ENCODE measurements around the gene TCFL5.

- TF ChIP-seq CTCF (IDR thresholded peaks at IDR 0.05) (no peak), POLR2A (IDR thresholded peaks at IDR 0.05) (no peak)
These were observed 49.3 kb downstream of the TCFL5 start for GRCh38 chr20:62812181-62812906.

Data from adrenal gland (tissue), 5 donors.